ENCODE data around the gene KIF25.

The KIF25 gene

GRCh38 chr6:168083514-168083885 lies 86.0 kb downstream of the KIF25 start:
- no peak for TF ChIP-seq CTCF (IDR thresholded peaks at IDR 0.05; ENCODE audit: extremely low read depth, missing control alignments)
- DNase-seq (ENCODE audit: low spot score): no peak

GRCh38 chr6:168084465-168085160 lies 87.1 kb downstream of the KIF25 start:
- no peak for DNase-seq (ENCODE audit: low spot score)
- no peak for TF ChIP-seq CTCF (IDR thresholded peaks at IDR 0.05; ENCODE audit: extremely low read depth, missing control alignments)

GRCh38 chr6:168086066-168086465 lies 88.6 kb downstream of the KIF25 start:
- no peak for DNase-seq (ENCODE audit: low spot score)
- TF ChIP-seq CTCF (IDR thresholded peaks at IDR 0.05; ENCODE audit: extremely low read depth, missing control alignments): no peak

GRCh38 chr6:168086616-168087015 lies 89.1 kb downstream of the KIF25 start:
- DNase-seq (ENCODE audit: low spot score): no peak
- no peak for TF ChIP-seq CTCF (IDR thresholded peaks at IDR 0.05; ENCODE audit: extremely low read depth, missing control alignments)

- TF ChIP-seq CTCF (IDR thresholded peaks at IDR 0.05; ENCODE audit: extremely low read depth, missing control alignments): no peak
- no peak for DNase-seq (ENCODE audit: low spot score)
These were observed 90.1 kb downstream of the KIF25 start for GRCh38 chr6:168087436-168088160.

GRCh38 chr6:168088161-168089053 lies 90.9 kb downstream of the KIF25 start:
- no peak for DNase-seq (ENCODE audit: low spot score)
- TF ChIP-seq CTCF (IDR thresholded peaks at IDR 0.05; ENCODE audit: extremely low read depth, missing control alignments): no peak
